ENCODE data around the gene NR1D1.
A peak's percentile ranks its signal among the peaks of the same experiment; 100 is the strongest.

The NR1D1 gene

GRCh38 chr17:40062329-40063186, 37.8 kb downstream of the NR1D1 start, which contains the start of gene THRA:
TSS of gene THRA (plus strand) at chr17:40062965. CDS start at chr17:40074489, 11,524 bp downstream.
- DNase-seq (ENCODE audit: low read depth in 2 of 2): peak; percentile 44 to 48

GRCh38 chr17:40061609-40062038, 38.8 kb downstream of the NR1D1 start:
- no peak for DNase-seq (ENCODE audit: low read depth in 2 of 2)

GRCh38 chr17:40060887-40061608, 39.3 kb downstream of the NR1D1 start:
- no peak for DNase-seq (ENCODE audit: low read depth in 2 of 2)

GRCh38 chr17:40059729-40060475, 40.5 kb downstream of the NR1D1 start:
- DNase-seq (ENCODE audit: low read depth in 2 of 2): no peak

GRCh38 chr17:40058865-40059264, 41.5 kb downstream of the NR1D1 start:
- no peak for DNase-seq (ENCODE audit: low read depth in 2 of 2)

- no peak for DNase-seq (ENCODE audit: low read depth in 2 of 2)
These were observed 42.1 kb downstream of the NR1D1 start for GRCh38 chr17:40058186-40058784.

GRCh38 chr17:40056379-40057015, 43.9 kb downstream of the NR1D1 start:
- no peak for DNase-seq (ENCODE audit: low read depth in 2 of 2)
